Neural cell (in vitro differentiated cells): Measurements from ENCODE around the gene CSAD. TPM values are rescaled to one million over a fixed set of nuclear protein-coding genes. Genes with fewer than 3 reads are reported as not detected.

Source experiments
- H2AFZ ChIP-seq: fragments of 200-600, 300-800 bp; sonication (generic), shearing (Covaris generic); 2 replicates; pipeline ENCODE4 v1.6.0; 2014; ENCODE audit warnings: low read depth, mild to moderate bottlenecking, antibody characterized with exemption, low read length, moderate library complexity
- H3F3A ChIP-seq: fragments of 200-600 bp; shearing (Covaris generic); 2 replicates; pipeline ENCODE4 v1.6.1; 2016; ENCODE audit warnings: mild to moderate bottlenecking, moderate library complexity, mixed read lengths, antibody characterized with exemption, low read length; ENCODE audit not compliant: insufficient read depth, poor library complexity, severe bottlenecking
- H3K27ac ChIP-seq: fragments of 200-600, 300-800 bp; sonication (generic), shearing (Covaris generic); 2 replicates; pipeline ENCODE4 v1.5.1; 2014; ENCODE audit warnings: mild to moderate bottlenecking, low read length, moderate library complexity
- H3K27me3 ChIP-seq: fragments of 300-800, 200-600 bp; sonication (generic), shearing (Covaris generic); 2 replicates; pipeline ENCODE4 v1.6.0; 2014; ENCODE audit warnings: mild to moderate bottlenecking, low read depth, low read length, moderate library complexity; ENCODE audit not compliant: insufficient read depth
- H3K36me3 ChIP-seq: fragments of 300-800, 200-600 bp; sonication (generic), shearing (Covaris generic); 2 replicates; pipeline ENCODE4 v1.5.1; 2014; ENCODE audit warnings: mild to moderate bottlenecking, antibody characterized with exemption, low read length, moderate library complexity; ENCODE audit not compliant: insufficient read depth
- H3K4me2 ChIP-seq: fragments of 300-800, 200-600 bp; sonication (generic), shearing (Covaris generic); 2 replicates; pipeline ENCODE4 v1.6.0; 2014; ENCODE audit warnings: mild to moderate bottlenecking, low read length
- H3K4me3 ChIP-seq: fragments of 300-800, 200-600 bp; sonication (generic), shearing (Covaris generic); 2 replicates; pipeline ENCODE4 v1.5.1; 2014; ENCODE audit warnings: mild to moderate bottlenecking, low read length, moderate library complexity
- H3K79me2 ChIP-seq: fragments of 200-600 bp; shearing (Covaris generic); replicated peaks from 2 replicates; pipeline ENCODE4 v1.6.0; 2014; ENCODE audit warnings: mild to moderate bottlenecking, low read length, moderate library complexity; ENCODE audit not compliant: insufficient read depth
- H3K9ac ChIP-seq: fragments of 300-800, 200-600 bp; sonication (generic), shearing (Covaris generic); 2 replicates; pipeline ENCODE4 v1.6.1; 2016; ENCODE audit warnings: mild to moderate bottlenecking, low read length, mixed read lengths
- H3K9me2 ChIP-seq: fragments of 200-600 bp; shearing (Covaris generic); 2 replicates; pipeline ENCODE4 v1.6.1; 2016; ENCODE audit warnings: mild to moderate bottlenecking, low read length, mixed read lengths; ENCODE audit not compliant: insufficient read depth
- H3K9me3 ChIP-seq: fragments of 200-600, 300-800 bp; sonication (generic), shearing (Covaris generic); 2 replicates; pipeline ENCODE4 v1.6.1; 2016; ENCODE audit warnings: mild to moderate bottlenecking, mixed run types, low read length, moderate library complexity, mixed read lengths
- H4K20me1 ChIP-seq: fragments of 200-600 bp; shearing (Covaris generic); 2 replicates; pipeline ENCODE4 v1.6.1; 2016; ENCODE audit warnings: mild to moderate bottlenecking, mixed run types; ENCODE audit not compliant: insufficient read depth
- CTCF ChIP-seq: fragments of 450-650 bp; IDR thresholded peaks from 2 replicates; pipeline ENCODE4 v1.5.1; 2014; ENCODE audit warnings: antibody characterized with exemption, mild to moderate bottlenecking, moderate library complexity; ENCODE audit not compliant: poor library complexity, severe bottlenecking
- EP300 ChIP-seq: fragments of 450-650 bp; conservative IDR thresholded peaks from 2 replicates; pipeline ENCODE4 v1.6.1; 2014; ENCODE audit warnings: antibody characterized with exemption, mild to moderate bottlenecking, moderate library complexity; ENCODE audit not compliant: poor library complexity, severe bottlenecking
- EZH2 ChIP-seq: fragments of 200-600, 300-800 bp; shearing (Covaris generic), sonication (generic); IDR thresholded peaks from 2 replicates; pipeline ENCODE4 v1.6.1; 2014; ENCODE audit warnings: antibody characterized with exemption, low read length, borderline replicate concordance, mild to moderate bottlenecking; ENCODE audit not compliant: insufficient read depth, poor library complexity, severe bottlenecking
- MXI1 ChIP-seq: fragments of 450-650 bp; conservative IDR thresholded peaks from 2 replicates; pipeline ENCODE4 v1.6.1; 2014; ENCODE audit warnings: antibody characterized with exemption, mild to moderate bottlenecking; ENCODE audit not compliant: poor library complexity, severe bottlenecking
- POLR2AphosphoS5 ChIP-seq: IDR thresholded peaks from 2 replicates; pipeline ENCODE4 v1.6.1; 2012
- RAD21 ChIP-seq: fragments of 450-650 bp; conservative IDR thresholded peaks from 2 replicates; pipeline ENCODE4 v1.6.1; 2014; ENCODE audit warnings: antibody characterized with exemption, mild to moderate bottlenecking, moderate library complexity
- REST ChIP-seq: IDR thresholded peaks from 2 replicates; pipeline ENCODE4 v1.6.1; 2012; ENCODE audit warnings: borderline replicate concordance
- SMC3 ChIP-seq: fragments of 450-650 bp; conservative IDR thresholded peaks from 2 replicates; pipeline ENCODE4 v1.6.1; 2014; ENCODE audit warnings: antibody characterized with exemption, mild to moderate bottlenecking, moderate library complexity; ENCODE audit not compliant: poor library complexity
- TAF1 ChIP-seq: IDR thresholded peaks from 2 replicates; pipeline ENCODE4 v1.6.1; 2012; ENCODE audit warnings: low read depth
- polyA minus RNA-seq: library from RNA; depleted of rRNA, polyadenylated mRNA; stranded (reverse); fragments of >200 nt; gene quantifications from 2 replicates; pipeline ENCODE4 v1.2.3, GENCODE V29; 2014
- polyA plus RNA-seq: library from polyadenylated mRNA; depleted of rRNA; stranded (reverse); fragments of >200 nt; gene quantifications from 2 replicates; pipeline ENCODE4 v1.2.3, GENCODE V29; 2014

CSAD gene
- 41.9 and 51.6 TPM in 2 replicates for polyA plus RNA-seq
- 9.5 and 15.3 TPM in 2 replicates for polyA minus RNA-seq

GRCh38 chr12:53180220-53180930 lies at the start of gene CSAD, which contains the start of gene ZNF740:
CSAD (minus strand) TSS chr12:53180925; CDS start chr12:53173470, 7,455 bp downstream.
ZNF740 (plus strand) TSS chr12:53180722; CDS start chr12:53181984, 1,262 bp downstream.
- Histone ChIP-seq H3F3A (peaks cover 4% of the 10 kb centered on the region), H3K27ac (peak within 1 kb of the TSS; percentile 95), H2AFZ (peak within 1 kb of the TSS; percentile 79), H3K36me3 (no peaks in the 10 kb centered on the region), H4K20me1 (no peaks in the 10 kb centered on the region), H3K27me3 (no peaks in the 10 kb centered on the region), H3K4me2 (peak within 1 kb of the TSS; percentile 98), H3K9me2 (no peaks in the 10 kb centered on the region), H3K4me3 (peak within 1 kb of the TSS; percentile 93), H3K79me2 (peaks cover 32% of the 10 kb centered on the region), H3K9me3 (no peaks in the 10 kb centered on the region), H3K9ac (peak within 1 kb of the TSS; percentile 82)
- TF ChIP-seq EP300: peak; percentile 75
- TF ChIP-seq EZH2: no peak
- no peak for TF ChIP-seq SMC3
- peak; percentile 75 for TF ChIP-seq POLR2AphosphoS5
- TF ChIP-seq REST: peak; percentile 45
- TF ChIP-seq TAF1: no peak
- TF ChIP-seq MXI1: peak; percentile 49
- peak; percentile 15 for TF ChIP-seq RAD21
- TF ChIP-seq CTCF: no peak

- Histone ChIP-seq H4K20me1 (no peaks in the 10 kb centered on the region), H3K4me3 (no peak overlapping the region), H3K79me2 (no peaks in the 10 kb centered on the region), H3F3A (no peaks in the 10 kb centered on the region), H3K27ac (no peak overlapping the region), H3K9me2 (no peaks in the 10 kb centered on the region), H3K9ac (no peak overlapping the region), H3K9me3 (no peaks in the 10 kb centered on the region), H3K4me2 (no peak overlapping the region), H2AFZ (no peak overlapping the region), H3K36me3 (no peaks in the 10 kb centered on the region), H3K27me3 (peaks cover 21% of the 10 kb centered on the region)
- no peak for TF ChIP-seq EZH2
- no peak for TF ChIP-seq RAD21
- TF ChIP-seq POLR2AphosphoS5: no peak
- no peak for TF ChIP-seq REST
- TF ChIP-seq SMC3: no peak
- TF ChIP-seq TAF1: no peak
- no peak for TF ChIP-seq MXI1
- TF ChIP-seq EP300: no peak
- TF ChIP-seq CTCF: no peak
Observed at GRCh38 chr12:53230108-53230845, 49.6 kb upstream of the CSAD start.
